HCT116 (cell line): Measurements from ENCODE around the gene CEMP1. TPM values are rescaled to one million over a fixed set of nuclear protein-coding genes. Genes with fewer than 3 reads are reported as not detected.

ENCODE experiments used
- ATAC-seq: fragments of 200-7000 bp; cut with Tn5 transposase; 2 replicates; pipeline ENCODE4 v1.9.1; 2020; ENCODE audit warnings: mild to moderate bottlenecking, moderate library complexity
- BruUV-seq: library from RNA; stranded (reverse); fragments of 400-500 nt; replicated peaks from 2 replicates; lab custom pipeline; 2021; lab: Mats Ljungman, UMichigan
- CTCF ChIA-PET: fragments of 300-600 bp; sonication (Branson Sonifier 250); formaldehyde crosslinking; loops from one replicate; lab custom pipeline; 2021; ENCODE audit warnings: antibody characterized with exemption; lab: Charles Lee
- POLR2A ChIA-PET: fragments of 300-600, 350-600 bp; sonication (Branson Sonifier 250); formaldehyde crosslinking; loops from one replicate; lab custom pipeline; 2021; ENCODE audit warnings: antibody characterized with exemption; lab: Charles Lee
- RAD21 ChIA-PET, 2 experiments: fragments of 300-600 bp; sonication (Branson Sonifier 250); formaldehyde crosslinking; loops; one replicate each; lab custom pipeline; 2023; ENCODE audit warnings: low total read pairs in 2 of 2; ENCODE audit not compliant: uncharacterized antibody in 2 of 2, unreplicated experiment in 2 of 2, low non-redundant PET in 1 of 2; lab: Charles Lee
- DNase-seq: peaks from one replicate; pipeline ENCODE4 v3.0.0-alpha.2; 2010; ENCODE audit warnings: low read depth, low spot score
- H2AFZ ChIP-seq: fragments of 200-600 bp; shearing (Covaris generic), sonication (generic); 2 replicates; pipeline ENCODE4 v1.6.1; 2017; ENCODE audit warnings: low read depth, mixed run types, mixed read lengths, antibody characterized with exemption, low read length; ENCODE audit not compliant: poor library complexity, severe bottlenecking
- H3K27ac ChIP-seq: 2 replicates; pipeline ENCODE4 v1.5.1; 2012; ENCODE audit warnings: low read depth, low read length
- H3K27me3 ChIP-seq: fragments of 200-600 bp; sonication (generic); 2 replicates; pipeline ENCODE4 v1.6.1; 2016; ENCODE audit warnings: mixed run types, low read length, mixed read lengths; ENCODE audit not compliant: insufficient read depth
- H3K36me3 ChIP-seq, 2 experiments: fragments of 200-500 bp in 1 of 2; fragments of 200-600 bp in 1 of 2; sonication (Bioruptor generic) in 1 of 2; sonication (generic) in 1 of 2; 2 replicates each; pipeline versions ENCODE4 v1.5.1 to v1.6.1; 2014 to 2016; ENCODE audit warnings: low read length in 2 of 2, inconsistent platforms in 1 of 2, mixed read lengths in 1 of 2, mixed run types in 1 of 2; ENCODE audit not compliant: insufficient read depth in 2 of 2, control insufficient read depth in 1 of 2
- H3K4me1 ChIP-seq, 2 experiments: fragments of 200-600 bp in 1 of 2; sonication (generic) in 1 of 2; 2 replicates each; pipeline versions ENCODE4 v1.5.1 to v1.6.1; 2012 to 2017; ENCODE audit warnings: low read length in 2 of 2, inconsistent platforms in 1 of 2, mild to moderate bottlenecking in 1 of 2, mixed read lengths in 1 of 2, mixed run types in 1 of 2, moderate library complexity in 1 of 2; ENCODE audit not compliant: insufficient read depth in 2 of 2, control insufficient read depth in 1 of 2
- H3K4me2 ChIP-seq: fragments of 200-600 bp; sonication (generic); 2 replicates; pipeline ENCODE4 v1.6.1; 2017; ENCODE audit warnings: mixed run types, low read length, mixed read lengths
- H3K4me3 ChIP-seq, 2 experiments: fragments of 200-600 bp in 1 of 2; sonication (generic) in 1 of 2; replicated peaks in 1 of 2; 2 replicates each; pipeline ENCODE4 v1.5.1; 2011 to 2016; ENCODE audit warnings: low read length in 2 of 2, control low read depth in 1 of 2, low read depth in 1 of 2, mild to moderate bottlenecking in 1 of 2, mixed read lengths in 1 of 2, mixed run types in 1 of 2
- H3K79me2 ChIP-seq: fragments of 200-600 bp; sonication (generic); 2 replicates; pipeline ENCODE4 v1.6.1; 2017; ENCODE audit warnings: mild to moderate bottlenecking, mixed run types, low read length, moderate library complexity, mixed read lengths; ENCODE audit not compliant: insufficient read depth
- H3K9ac ChIP-seq: fragments of 200-600 bp; sonication (generic); 2 replicates; pipeline ENCODE4 v1.6.1; 2016; ENCODE audit warnings: low read length, mixed read lengths
- H3K9me2 ChIP-seq: fragments of 200-600 bp; sonication (generic), shearing (Covaris generic); 2 replicates; pipeline ENCODE4 v1.6.1; 2017; ENCODE audit warnings: mixed run types, mild to moderate bottlenecking, moderate library complexity; ENCODE audit not compliant: insufficient read depth
- H3K9me3 ChIP-seq, 2 experiments: fragments of 200-500 bp in 1 of 2; fragments of 200-600 bp in 1 of 2; sonication (Bioruptor generic) in 1 of 2; sonication (generic) in 1 of 2; 2 replicates each; pipeline ENCODE4 v1.6.1; 2014 to 2017; ENCODE audit warnings: low read length in 2 of 2, mixed read lengths in 2 of 2, inconsistent platforms in 1 of 2, low read depth in 1 of 2, mild to moderate bottlenecking in 1 of 2, mixed run types in 1 of 2, moderate library complexity in 1 of 2; ENCODE audit not compliant: control insufficient read depth in 1 of 2, insufficient read depth in 1 of 2
- H4K20me1 ChIP-seq: fragments of 200-600 bp; sonication (generic), shearing (Covaris generic); 2 replicates; pipeline ENCODE4 v1.6.1; 2017; ENCODE audit warnings: mixed run types, mild to moderate bottlenecking, moderate library complexity; ENCODE audit not compliant: insufficient read depth
- CEBPB ChIP-seq: IDR thresholded peaks from 2 replicates; pipeline ENCODE4 v1.6.1; 2012; ENCODE audit warnings: low read depth
- EGR1 ChIP-seq: IDR thresholded peaks from 2 replicates; pipeline ENCODE4 v1.6.1; 2012; ENCODE audit warnings: low read depth
- ELF1 ChIP-seq: IDR thresholded peaks from 2 replicates; pipeline ENCODE4 v1.6.1; 2012; ENCODE audit warnings: low read depth, borderline replicate concordance
- EZH2 ChIP-seq: fragments of 200-600 bp; sonication (generic); IDR thresholded peaks from 2 replicates; pipeline ENCODE4 v1.6.1; 2017; ENCODE audit warnings: antibody characterized with exemption, mixed run types
- EZH2phosphoT487 ChIP-seq: fragments of 200-600 bp; IDR thresholded peaks from 2 replicates; pipeline ENCODE4 v1.6.1; 2018; ENCODE audit warnings: antibody characterized with exemption, borderline replicate concordance
- FOSL1 ChIP-seq: IDR thresholded peaks from 2 replicates; pipeline ENCODE4 v1.6.1; 2012; ENCODE audit warnings: low read depth
- JUND ChIP-seq: IDR thresholded peaks from 2 replicates; pipeline ENCODE4 v1.6.1; 2012
- POLR2A ChIP-seq: IDR thresholded peaks from 2 replicates; pipeline ENCODE4 v1.7.0; 2011; ENCODE audit warnings: borderline replicate concordance; ENCODE audit not compliant: insufficient read depth, insufficient read length; ENCODE audit errors: extremely low read depth
- SIN3A ChIP-seq: IDR thresholded peaks from 2 replicates; pipeline ENCODE4 v1.6.1; 2012; ENCODE audit warnings: low read depth
- SP1 ChIP-seq: IDR thresholded peaks from 2 replicates; pipeline ENCODE4 v1.6.1; 2012; ENCODE audit warnings: low read depth
- SRF ChIP-seq: IDR thresholded peaks from 2 replicates; pipeline ENCODE4 v1.6.1; 2012; ENCODE audit warnings: low read depth
- TCF7L2 ChIP-seq: IDR thresholded peaks from 2 replicates; pipeline ENCODE4 v1.7.0; 2011; ENCODE audit warnings: borderline replicate concordance, inconsistent platforms; ENCODE audit not compliant: insufficient read depth, insufficient read length; ENCODE audit errors: extremely low read depth
- YY1 ChIP-seq: IDR thresholded peaks from 2 replicates; pipeline ENCODE4 v1.6.1; 2011; ENCODE audit warnings: low read length, low read depth, moderate library complexity, mild to moderate bottlenecking; ENCODE audit not compliant: insufficient replicate concordance; ENCODE audit errors: extremely low read depth
- ZNF274 ChIP-seq: fragments of 200-500 bp; sonication (Bioruptor generic); IDR thresholded peaks from 2 replicates; pipeline ENCODE4 v1.6.1; 2014; ENCODE audit warnings: mild to moderate bottlenecking, low read depth, low read length, inconsistent platforms
- intact Hi-C: fragments of 100-400 bp; cut with micrococcal nuclease; formaldehyde crosslinking; loops from 2 replicates; pipeline ENCODE4 v1.10.0; 2022
- total RNA-seq: library from RNA; stranded (reverse); gene quantifications from one replicate; pipeline ENCODE4 v1.2.1, GENCODE V29; 2021; ENCODE audit not compliant: unreplicated experiment
- TF ChIP-seq, protein P1 (sequence below): IDR thresholded peaks from 2 replicates; pipeline ENCODE4 v1.6.1; 2012
- TF ChIP-seq, protein P2 (sequence below): IDR thresholded peaks from 2 replicates; pipeline ENCODE4 v1.6.1; 2012; ENCODE audit warnings: low read depth
- TF ChIP-seq, protein P3 (sequence below), 3 experiments: fragments of 200-600 bp in 1 of 3; sonication (generic) in 1 of 3; IDR thresholded peaks in 2 of 3; conservative IDR thresholded peaks in 1 of 3; 2 replicates each; pipeline ENCODE4 v1.5.1; 2012 to 2017; ENCODE audit warnings: low read depth in 2 of 3, low read length in 2 of 3, antibody characterized with exemption in 1 of 3, borderline replicate concordance in 1 of 3, control low read depth in 1 of 3, mild to moderate bottlenecking in 1 of 3, mixed read lengths in 1 of 3, mixed run types in 1 of 3, moderate library complexity in 1 of 3; ENCODE audit not compliant: insufficient read depth in 1 of 3
- TF ChIP-seq, protein P4 (sequence below): IDR thresholded peaks from 2 replicates; pipeline ENCODE4 v1.6.1; 2011; ENCODE audit warnings: mild to moderate bottlenecking, low read length, moderate library complexity; ENCODE audit not compliant: insufficient replicate concordance; ENCODE audit errors: extremely low read depth

Gene CEMP1
- total RNA-seq, 1 experiment from 2014 or later: 0.32 TPM

DNA sequence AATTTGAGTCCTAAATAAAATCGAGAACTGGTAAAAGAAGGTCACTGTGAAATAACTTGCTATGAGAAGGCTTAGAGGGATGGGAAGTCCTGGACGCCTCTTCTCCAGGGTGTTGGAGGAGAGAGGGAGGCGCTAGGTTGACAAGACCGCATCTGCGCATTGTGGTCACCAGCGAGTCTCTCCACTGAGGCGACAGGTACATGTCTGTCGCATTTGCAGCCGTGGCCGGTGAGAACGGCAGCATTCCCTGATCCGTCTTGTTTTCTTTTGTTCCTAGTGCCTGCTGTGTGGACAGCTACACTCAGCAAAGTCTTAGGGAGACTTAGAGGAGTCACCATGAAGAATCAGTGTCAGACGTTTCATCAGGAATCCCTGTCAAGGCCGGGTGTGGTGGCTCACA lies 25.5 kb downstream of the CEMP1 start:
- Histone ChIP-seq H3K9me3 (no peaks in the 10 kb centered on the region), H3K4me1 (peaks cover 3 to 12% of the 10 kb centered on the region in 2 experiments; a peak in 3 of 4 replicates), H3K4me2 (no peak overlapping the region), H2AFZ (no peak overlapping the region), H3K9ac (no peak overlapping the region), H3K4me3 (no peak overlapping the region), H3K79me2 (no peaks in the 10 kb centered on the region), H3K36me3 (peaks cover 0 to 4% of the 10 kb centered on the region in 2 experiments; a peak in 1 of 4 replicates), H3K27me3 (no peaks in the 10 kb centered on the region), H3K27ac (no peak overlapping the region), H3K9me2 (no peaks in the 10 kb centered on the region), H4K20me1 (no peaks in the 10 kb centered on the region)
- POLR2A ChIA-PET: no interaction called here
- intact Hi-C loops: loop anchor here (10.0 kb wide), 2 partner anchors 241 to 311 kb away; partner anchors contain the start of genes CASKIN1 and RNPS1
- no peak for DNase-seq
- ATAC-seq: no peak
- CTCF ChIA-PET: no interaction called here
- no peak for TF ChIP-seq EZH2phosphoT487
- TF ChIP-seq POLR2A: no peak
- TF ChIP-seq ZNF274: no peak
- TF ChIP-seq SIN3A: no peak
- TF ChIP-seq, protein P1, sequence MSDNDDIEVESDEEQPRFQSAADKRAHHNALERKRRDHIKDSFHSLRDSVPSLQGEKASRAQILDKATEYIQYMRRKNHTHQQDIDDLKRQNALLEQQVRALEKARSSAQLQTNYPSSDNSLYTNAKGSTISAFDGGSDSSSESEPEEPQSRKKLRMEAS: no peak
- TF ChIP-seq EZH2: no peak
- TF ChIP-seq SP1: no peak
- no peak for TF ChIP-seq FOSL1
- TF ChIP-seq, protein P2, sequence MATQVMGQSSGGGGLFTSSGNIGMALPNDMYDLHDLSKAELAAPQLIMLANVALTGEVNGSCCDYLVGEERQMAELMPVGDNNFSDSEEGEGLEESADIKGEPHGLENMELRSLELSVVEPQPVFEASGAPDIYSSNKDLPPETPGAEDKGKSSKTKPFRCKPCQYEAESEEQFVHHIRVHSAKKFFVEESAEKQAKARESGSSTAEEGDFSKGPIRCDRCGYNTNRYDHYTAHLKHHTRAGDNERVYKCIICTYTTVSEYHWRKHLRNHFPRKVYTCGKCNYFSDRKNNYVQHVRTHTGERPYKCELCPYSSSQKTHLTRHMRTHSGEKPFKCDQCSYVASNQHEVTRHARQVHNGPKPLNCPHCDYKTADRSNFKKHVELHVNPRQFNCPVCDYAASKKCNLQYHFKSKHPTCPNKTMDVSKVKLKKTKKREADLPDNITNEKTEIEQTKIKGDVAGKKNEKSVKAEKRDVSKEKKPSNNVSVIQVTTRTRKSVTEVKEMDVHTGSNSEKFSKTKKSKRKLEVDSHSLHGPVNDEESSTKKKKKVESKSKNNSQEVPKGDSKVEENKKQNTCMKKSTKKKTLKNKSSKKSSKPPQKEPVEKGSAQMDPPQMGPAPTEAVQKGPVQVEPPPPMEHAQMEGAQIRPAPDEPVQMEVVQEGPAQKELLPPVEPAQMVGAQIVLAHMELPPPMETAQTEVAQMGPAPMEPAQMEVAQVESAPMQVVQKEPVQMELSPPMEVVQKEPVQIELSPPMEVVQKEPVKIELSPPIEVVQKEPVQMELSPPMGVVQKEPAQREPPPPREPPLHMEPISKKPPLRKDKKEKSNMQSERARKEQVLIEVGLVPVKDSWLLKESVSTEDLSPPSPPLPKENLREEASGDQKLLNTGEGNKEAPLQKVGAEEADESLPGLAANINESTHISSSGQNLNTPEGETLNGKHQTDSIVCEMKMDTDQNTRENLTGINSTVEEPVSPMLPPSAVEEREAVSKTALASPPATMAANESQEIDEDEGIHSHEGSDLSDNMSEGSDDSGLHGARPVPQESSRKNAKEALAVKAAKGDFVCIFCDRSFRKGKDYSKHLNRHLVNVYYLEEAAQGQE: no peak
- TF ChIP-seq ELF1: no peak
- TF ChIP-seq SRF: no peak
- no peak for TF ChIP-seq TCF7L2
- no peak for TF ChIP-seq CEBPB
- TF ChIP-seq JUND: no peak
- TF ChIP-seq YY1: no peak
- TF ChIP-seq, protein P3, sequence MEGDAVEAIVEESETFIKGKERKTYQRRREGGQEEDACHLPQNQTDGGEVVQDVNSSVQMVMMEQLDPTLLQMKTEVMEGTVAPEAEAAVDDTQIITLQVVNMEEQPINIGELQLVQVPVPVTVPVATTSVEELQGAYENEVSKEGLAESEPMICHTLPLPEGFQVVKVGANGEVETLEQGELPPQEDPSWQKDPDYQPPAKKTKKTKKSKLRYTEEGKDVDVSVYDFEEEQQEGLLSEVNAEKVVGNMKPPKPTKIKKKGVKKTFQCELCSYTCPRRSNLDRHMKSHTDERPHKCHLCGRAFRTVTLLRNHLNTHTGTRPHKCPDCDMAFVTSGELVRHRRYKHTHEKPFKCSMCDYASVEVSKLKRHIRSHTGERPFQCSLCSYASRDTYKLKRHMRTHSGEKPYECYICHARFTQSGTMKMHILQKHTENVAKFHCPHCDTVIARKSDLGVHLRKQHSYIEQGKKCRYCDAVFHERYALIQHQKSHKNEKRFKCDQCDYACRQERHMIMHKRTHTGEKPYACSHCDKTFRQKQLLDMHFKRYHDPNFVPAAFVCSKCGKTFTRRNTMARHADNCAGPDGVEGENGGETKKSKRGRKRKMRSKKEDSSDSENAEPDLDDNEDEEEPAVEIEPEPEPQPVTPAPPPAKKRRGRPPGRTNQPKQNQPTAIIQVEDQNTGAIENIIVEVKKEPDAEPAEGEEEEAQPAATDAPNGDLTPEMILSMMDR (IDR thresholded peaks at IDR 0.05 in 2 of 3, conservative IDR thresholded peaks at IDR 0.05 in 1 of 3; ENCODE audit: borderline replicate concordance in 1 of 3, insufficient read depth in 1 of 3, low read depth in 2 of 3, low read length in 2 of 3): no peak
- TF ChIP-seq, protein P4, sequence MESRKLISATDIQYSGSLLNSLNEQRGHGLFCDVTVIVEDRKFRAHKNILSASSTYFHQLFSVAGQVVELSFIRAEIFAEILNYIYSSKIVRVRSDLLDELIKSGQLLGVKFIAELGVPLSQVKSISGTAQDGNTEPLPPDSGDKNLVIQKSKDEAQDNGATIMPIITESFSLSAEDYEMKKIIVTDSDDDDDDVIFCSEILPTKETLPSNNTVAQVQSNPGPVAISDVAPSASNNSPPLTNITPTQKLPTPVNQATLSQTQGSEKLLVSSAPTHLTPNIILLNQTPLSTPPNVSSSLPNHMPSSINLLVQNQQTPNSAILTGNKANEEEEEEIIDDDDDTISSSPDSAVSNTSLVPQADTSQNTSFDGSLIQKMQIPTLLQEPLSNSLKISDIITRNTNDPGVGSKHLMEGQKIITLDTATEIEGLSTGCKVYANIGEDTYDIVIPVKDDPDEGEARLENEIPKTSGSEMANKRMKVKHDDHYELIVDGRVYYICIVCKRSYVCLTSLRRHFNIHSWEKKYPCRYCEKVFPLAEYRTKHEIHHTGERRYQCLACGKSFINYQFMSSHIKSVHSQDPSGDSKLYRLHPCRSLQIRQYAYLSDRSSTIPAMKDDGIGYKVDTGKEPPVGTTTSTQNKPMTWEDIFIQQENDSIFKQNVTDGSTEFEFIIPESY: no peak
- TF ChIP-seq EGR1: no peak
- RAD21 ChIA-PET: no interaction called here
- BruUV-seq: no TSS peak
